ENCODE measurements around the gene C1orf116. TPM values are rescaled to one million over a fixed set of nuclear protein-coding genes. Genes with fewer than 3 reads are reported as not detected.
"Not testable (repeated sequence)": the region's sequence is repeated elsewhere in the genome, so short reads cannot be mapped to it uniquely, and the experiment has no call there.

Gene C1orf116
- total RNA-seq, 1 experiment from 2014 or later = 2.4 TPM

GRCh38 chr1:207047505-207047904, 14.9 kb upstream of the C1orf116 start:
- DNase-seq (ENCODE audit: low spot score) (no peak), ATAC-seq (no peak)
- ChIA-PET POLR2A (no interaction called here), CTCF (no interaction called here)
- Mint-ChIP-seq H3K9me3 (peaks cover 2% of the 10 kb centered on the region; the same call in 1 of the 2 replicates), H3K4me1 (peaks cover 58% of the 10 kb centered on the region), H3K27me3 (ENCODE audit: low read depth) (no peaks in the 10 kb centered on the region), H3K4me3 (peak overlapping the region; percentile 16), H3K36me3 (peaks cover 37% of the 10 kb centered on the region), H3K27ac (no peak overlapping the region)
- no peak for TF ChIP-seq CTCF (IDR thresholded peaks at IDR 0.05)
- TF ChIP-seq ZBTB21 (CRISPR knock-in tag; IDR thresholded peaks at IDR 0.05; ENCODE audit: borderline replicate concordance) = no peak
- TF ChIP-seq FOXP4 (CRISPR knock-in tag; IDR thresholded peaks at IDR 0.05) = no peak
- TF ChIP-seq TEAD1 (CRISPR knock-in tag; IDR thresholded peaks at IDR 0.05) = no peak
- TF ChIP-seq AR (CRISPR knock-in tag; IDR thresholded peaks at IDR 0.05) = no peak
- no peak for TF ChIP-seq ZSCAN18 (CRISPR knock-in tag; IDR thresholded peaks at IDR 0.05)

GRCh38 chr1:207045453-207045852, 12.9 kb upstream of the C1orf116 start:
- TF ChIP-seq RORB (CRISPR knock-in tag; IDR thresholded peaks at IDR 0.05) = no peak
- no peak overlapping the region for H3K27ac Mint-ChIP-seq
- H3K9me3 Mint-ChIP-seq = peaks cover 8% of the 10 kb centered on the region
- H3K36me3 Mint-ChIP-seq = peaks cover 38% of the 10 kb centered on the region
- H3K27me3 Mint-ChIP-seq (ENCODE audit: low read depth) = no peaks in the 10 kb centered on the region
- ATAC-seq (no peak), DNase-seq (ENCODE audit: low spot score) (no peak)
- H3K4me1 Mint-ChIP-seq = peaks cover 45% of the 10 kb centered on the region
- CTCF ChIA-PET = interaction anchor here (0.7 to 1.0 kb wide), 3 partner anchors 7 to 1872 kb away, joined by 3 read pairs; partner anchors contain the start of gene PFKFB2
- POLR2A ChIA-PET = no interaction called here
- H3K4me3 Mint-ChIP-seq = no peak overlapping the region

- ATAC-seq; H3K36me3 Mint-ChIP-seq; POLR2A ChIA-PET; H3K27me3 Mint-ChIP-seq (ENCODE audit: low read depth); H3K27ac Mint-ChIP-seq; DNase-seq (ENCODE audit: low spot score); H3K9me3 Mint-ChIP-seq; H3K4me3 Mint-ChIP-seq: not testable (repeated sequence)
- H3K4me1 Mint-ChIP-seq = peaks cover 20% of the 10 kb centered on the region
- CTCF ChIA-PET = interaction anchor here (0.7 to 1.1 kb wide), 2 partner anchors 106 to 364 kb away, joined by 3 read pairs; no protein-coding TSS in a partner anchor
Observed at GRCh38 chr1:207041397-207041796, 8.8 kb upstream of the C1orf116 start.

GRCh38 chr1:207040181-207040533, 7.6 kb upstream of the C1orf116 start:
- peaks cover 12% of the 10 kb centered on the region for H3K4me1 Mint-ChIP-seq
- ChIA-PET CTCF (interaction anchor here (0.7 to 1.1 kb wide), 2 partner anchors 12 to 44 kb away, joined by 3 to 7 read pairs; partner anchors contain the start of gene PFKFB2), POLR2A (interaction anchor here (0.6 to 0.8 kb wide), 2 partner anchors 13 to 31 kb away, joined by 3 read pairs; partner anchors contain the start of gene PFKFB2)
- DNase-seq (ENCODE audit: low spot score) (no peak), ATAC-seq (no peak)
- peaks cover 3% of the 10 kb centered on the region; the same call in 1 of the 2 replicates for H3K36me3 Mint-ChIP-seq
- peaks cover 8% of the 10 kb centered on the region for H3K9me3 Mint-ChIP-seq
- H3K27me3 Mint-ChIP-seq (ENCODE audit: low read depth) = no peaks in the 10 kb centered on the region
- no peak overlapping the region for H3K4me3 Mint-ChIP-seq
- no peak for TF ChIP-seq ERG (CRISPR knock-in tag; IDR thresholded peaks at IDR 0.05)
- TF ChIP-seq OVOL2 (CRISPR knock-in tag; IDR thresholded peaks at IDR 0.05; ENCODE audit: borderline replicate concordance) = no peak
- no peak for TF ChIP-seq ZNF263 (CRISPR knock-in tag; IDR thresholded peaks at IDR 0.05; ENCODE audit: low read depth)
- TF ChIP-seq SMAD4 (CRISPR knock-in tag; IDR thresholded peaks at IDR 0.05) = no peak
- no peak for TF ChIP-seq ZBTB21 (CRISPR knock-in tag; IDR thresholded peaks at IDR 0.05; ENCODE audit: borderline replicate concordance)
- no peak for TF ChIP-seq HMGA2 (CRISPR knock-in tag; IDR thresholded peaks at IDR 0.05)
- TF ChIP-seq ZNF121 (CRISPR knock-in tag; IDR thresholded peaks at IDR 0.05) = no peak
- no peak for TF ChIP-seq ZNF281 (CRISPR knock-in tag; IDR thresholded peaks at IDR 0.05)
- H3K27ac Mint-ChIP-seq = no peak overlapping the region; the same call in 1 of the 2 replicates
